Stomach (tissue), 9 donors: Measurements from ENCODE around the gene MYBBP1A. TPM values are rescaled to one million over a fixed set of nuclear protein-coding genes. Genes with fewer than 3 reads are reported as not detected.
A peak's percentile ranks its signal among the peaks of the same experiment; 100 is the strongest.

Source experiments
- DNase-seq, 2 donors: peaks; one replicate each; pipeline versions ENCODE4 v3.0.0 to v3.0.0-alpha.2; 2013 to 2019
- H3K27ac ChIP-seq, 5 donors: fragments of 200-600 bp in 4 of 5; sonication (generic) in 4 of 5; one replicate each; pipeline ENCODE4 v1.5.1; 2013 to 2019; ENCODE audit warnings: mild to moderate bottlenecking in 1 of 5, moderate library complexity in 1 of 5
- H3K27me3 ChIP-seq, 3 donors: fragments of 200-600 bp; sonication (generic); one replicate each; pipeline ENCODE4 v1.5.1; 2017 to 2019; ENCODE audit warnings: mixed run types in 1 of 3
- H3K36me3 ChIP-seq, 4 donors: fragments of 200-600 bp; sonication (generic); 1 replicate in 3 of 4; 2 replicates in 1 of 4; pipeline ENCODE4 v1.5.1; 2016 to 2019
- H3K4me1 ChIP-seq, 4 donors: fragments of 200-600 bp; sonication (generic); one replicate each; pipeline ENCODE4 v1.5.1; 2016 to 2019
- H3K4me3 ChIP-seq, 4 donors: fragments of 200-600 bp; sonication (generic) in 3 of 4; one replicate each; pipeline ENCODE4 v1.5.1; 2016 to 2019; ENCODE audit warnings: mild to moderate bottlenecking in 1 of 4
- H3K9me3 ChIP-seq, 4 donors: fragments of 200-600 bp; sonication (generic); one replicate each; pipeline ENCODE4 v1.5.1; 2016 to 2019
- CTCF ChIP-seq, 7 experiments: fragments of 450-650 bp in 4 of 7; fragments of 200-600 bp in 3 of 7; sonication (generic) in 3 of 7; IDR thresholded peaks; one replicate each; pipeline ENCODE4 v1.5.1; 2016 to 2019; ENCODE audit warnings: antibody characterized with exemption in 7 of 7, control low read depth in 2 of 7, mild to moderate bottlenecking in 1 of 7
- EP300 ChIP-seq: sonication (generic); formaldehyde crosslinking; IDR thresholded peaks from one replicate; pipeline ENCODE4 v1.6.1; 2017; ENCODE audit warnings: antibody characterized with exemption
- POLR2A ChIP-seq, 4 donors: fragments of 450-650 bp; IDR thresholded peaks; one replicate each; pipeline ENCODE4 v1.6.1; 2016; ENCODE audit warnings: antibody characterized with exemption in 4 of 4, control low read depth in 2 of 4, mild to moderate bottlenecking in 1 of 4, moderate library complexity in 1 of 4
- POLR2AphosphoS5 ChIP-seq, 3 donors: sonication (generic); formaldehyde crosslinking; IDR thresholded peaks; one replicate each; pipeline ENCODE4 v1.6.1; 2016; ENCODE audit warnings: antibody characterized with exemption in 3 of 3
- WGBS, 5 donors: extraction: QIAGEN DNeasy Blood & Tissue Kit in 3 of 5; methylation state at CpG; one replicate each; pipeline versions ENCODE4 v1.1.5 to v1.1.7; 2013 to 2018; 5-methylcytosine and 5-hydroxymethylcytosine counted together
- intact Hi-C: fragments of 100-400 bp; cut with DNase I; formaldehyde crosslinking; loops from one replicate; pipeline ENCODE4 v1.15.1; 2023; ENCODE audit warnings: low total_unique reads
- polyA plus RNA-seq, 3 donors: library from polyadenylated mRNA; stranded (reverse); fragments of 200-250 nt; gene quantifications; one replicate each; pipeline ENCODE4 v1.2.3, GENCODE V29; 2013
- total RNA-seq, 5 donors: library from RNA; depleted of rRNA; stranded (reverse); fragments of >200 nt; gene quantifications; one replicate each; pipeline versions ENCODE4 v1.1.0 to v1.2.3, GENCODE V29; 2014 to 2016
- donor health status: healthy with polysubstance abuse.
- donor health status: Bipolar disorder and iron deficiency.
- donor health status: healthy.

MYBBP1A gene
- total and polyA plus RNA-seq, 8 donors, result 14.1 to 237 (median 44.5) TPM

DNA sequence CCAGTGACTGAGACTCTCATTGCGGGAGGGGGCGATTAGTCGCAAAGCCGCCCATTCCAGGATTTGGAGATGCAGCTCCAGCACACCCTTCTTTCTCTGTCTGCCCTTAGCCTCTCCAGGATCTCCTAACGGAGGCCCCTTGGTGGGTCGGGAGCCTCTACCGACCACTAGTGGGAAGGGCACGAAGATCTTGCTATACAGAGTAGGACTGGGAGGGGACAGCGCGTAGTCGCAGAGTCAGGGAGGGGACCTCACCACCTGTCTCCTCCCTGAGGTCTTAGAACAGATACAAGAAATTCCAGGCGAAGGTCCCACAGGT lies 28.6 kb upstream of the MYBBP1A start:
- DNase-seq, result peak in 1 of 2 donors; percentile 75
- H3K27me3 ChIP-seq, result peaks cover 15 to 61% (median 20%) of the 10 kb centered on the region in 3 donors
- H3K9me3 ChIP-seq, result no peaks in the 10 kb centered on the region
- peaks cover 15 to 22% (median 20%) of the 10 kb centered on the region in 4 donors for H3K4me1 ChIP-seq
- H3K4me3 ChIP-seq, result peak overlapping the region; percentile 47 to 67 (median 53)
- no peak for TF ChIP-seq POLR2AphosphoS5 (IDR thresholded peaks at IDR 0.05)
- no peak for TF ChIP-seq CTCF (IDR thresholded peaks at IDR 0.05)
- no peak for TF ChIP-seq POLR2A (IDR thresholded peaks at IDR 0.05)
- TF ChIP-seq EP300, result no peak
- peak overlapping the region in 2 of 5 donors; percentile 39 to 60 for H3K27ac ChIP-seq
- 21 to 40% (median 29%) methylated on average over 8 to 12 of the region's 12 CpGs for WGBS, 5 donors
- intact Hi-C loops, result no loop called here
- H3K36me3 ChIP-seq, result no peaks in the 10 kb centered on the region

- Histone ChIP-seq H3K9me3 (no peaks in the 10 kb centered on the region), H3K4me1 (peaks cover 15 to 22% (median 20%) of the 10 kb centered on the region in 4 donors), H3K36me3 (no peaks in the 10 kb centered on the region), H3K27ac (no peak overlapping the region), H3K27me3 (peaks cover 15 to 61% (median 20%) of the 10 kb centered on the region in 3 donors), H3K4me3 (no peak overlapping the region)
- WGBS, 5 donors, result 80 to 90% (median 83%) methylated on average over 3 of the region's 3 CpGs
- DNase-seq, result no peak
- TF ChIP-seq EP300, result no peak
- no peak for TF ChIP-seq CTCF (IDR thresholded peaks at IDR 0.05)
- TF ChIP-seq POLR2A (IDR thresholded peaks at IDR 0.05), result no peak
- no peak for TF ChIP-seq POLR2AphosphoS5 (IDR thresholded peaks at IDR 0.05)
- intact Hi-C loops, result no loop called here
Measured at GRCh38 chr17:4583206-4583605, 28.0 kb upstream of the MYBBP1A start.

DNA sequence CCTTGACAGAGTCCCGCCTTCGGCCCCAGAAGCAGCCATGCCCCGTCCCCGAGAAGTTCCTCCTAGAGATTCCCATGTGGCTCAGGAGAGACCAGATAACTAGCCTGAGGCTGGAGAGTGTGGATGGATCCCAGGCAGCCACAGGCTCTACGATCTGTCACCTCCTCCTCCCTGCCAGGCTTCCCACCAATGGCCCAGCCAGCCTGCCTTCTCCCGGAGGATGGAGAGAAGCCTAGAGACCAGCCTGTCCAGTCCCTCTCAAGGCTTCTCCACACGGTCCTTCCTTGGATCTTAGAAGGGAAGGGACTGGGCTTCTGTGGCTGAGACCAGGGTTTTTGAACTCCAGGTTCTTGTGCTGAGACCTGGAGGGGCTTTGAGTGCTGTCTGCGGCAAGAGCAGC lies 27.5 kb upstream of the MYBBP1A start:
- H3K4me1 ChIP-seq, result peaks cover 15 to 22% (median 20%) of the 10 kb centered on the region in 4 donors
- H3K27ac ChIP-seq, result no peak overlapping the region
- DNase-seq, result no peak
- intact Hi-C loops, result no loop called here
- no peaks in the 10 kb centered on the region for H3K9me3 ChIP-seq
- H3K4me3 ChIP-seq, result no peak overlapping the region
- no peak for TF ChIP-seq POLR2A (IDR thresholded peaks at IDR 0.05)
- no peak for TF ChIP-seq CTCF (IDR thresholded peaks at IDR 0.05)
- no peak for TF ChIP-seq EP300
- no peak for TF ChIP-seq POLR2AphosphoS5 (IDR thresholded peaks at IDR 0.05)
- 84 to 93% (median 87%) methylated on average over 5 to 8 of the region's 8 CpGs for WGBS, 5 donors
- H3K36me3 ChIP-seq, result no peaks in the 10 kb centered on the region
- H3K27me3 ChIP-seq, result peaks cover 15 to 61% (median 20%) of the 10 kb centered on the region in 3 donors

DNA sequence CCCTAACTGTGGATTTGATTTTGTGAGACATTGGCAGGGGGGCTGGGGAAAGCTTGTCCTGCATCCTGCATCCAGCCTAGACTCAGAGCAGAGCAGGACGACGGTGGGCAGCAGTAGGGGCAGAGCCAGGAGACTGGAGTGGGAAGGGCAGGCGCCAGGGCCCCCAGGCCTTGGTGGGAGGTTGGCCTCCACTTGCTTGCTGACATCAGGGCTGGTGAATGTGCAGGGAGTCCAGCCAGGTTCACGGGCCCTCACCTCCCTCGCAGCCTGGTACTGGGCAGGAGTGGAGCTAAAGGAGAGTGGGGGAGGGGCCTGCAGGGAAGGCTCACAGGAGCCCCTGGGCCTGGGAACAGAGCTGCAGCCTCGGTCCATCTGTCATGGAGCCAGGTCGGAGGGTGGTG lies 26.9 kb upstream of the MYBBP1A start:
- Histone ChIP-seq H3K36me3 (no peaks in the 10 kb centered on the region), H3K4me1 (peaks cover 15 to 22% (median 20%) of the 10 kb centered on the region in 4 donors), H3K27ac (no peak overlapping the region), H3K27me3 (peaks cover 15 to 64% (median 20%) of the 10 kb centered on the region in 3 donors), H3K9me3 (no peaks in the 10 kb centered on the region), H3K4me3 (no peak overlapping the region)
- TF ChIP-seq EP300, result no peak
- no peak for TF ChIP-seq CTCF (IDR thresholded peaks at IDR 0.05)
- no peak for TF ChIP-seq POLR2AphosphoS5 (IDR thresholded peaks at IDR 0.05)
- TF ChIP-seq POLR2A (IDR thresholded peaks at IDR 0.05), result no peak
- WGBS, 5 donors, result 58 to 77% (median 66%) methylated on average over 4 to 7 of the region's 7 CpGs
- intact Hi-C loops, result no loop called here
- no peak for DNase-seq
